ENCODE results near the gene QPRT.

- TF ChIP-seq, protein P1, sequence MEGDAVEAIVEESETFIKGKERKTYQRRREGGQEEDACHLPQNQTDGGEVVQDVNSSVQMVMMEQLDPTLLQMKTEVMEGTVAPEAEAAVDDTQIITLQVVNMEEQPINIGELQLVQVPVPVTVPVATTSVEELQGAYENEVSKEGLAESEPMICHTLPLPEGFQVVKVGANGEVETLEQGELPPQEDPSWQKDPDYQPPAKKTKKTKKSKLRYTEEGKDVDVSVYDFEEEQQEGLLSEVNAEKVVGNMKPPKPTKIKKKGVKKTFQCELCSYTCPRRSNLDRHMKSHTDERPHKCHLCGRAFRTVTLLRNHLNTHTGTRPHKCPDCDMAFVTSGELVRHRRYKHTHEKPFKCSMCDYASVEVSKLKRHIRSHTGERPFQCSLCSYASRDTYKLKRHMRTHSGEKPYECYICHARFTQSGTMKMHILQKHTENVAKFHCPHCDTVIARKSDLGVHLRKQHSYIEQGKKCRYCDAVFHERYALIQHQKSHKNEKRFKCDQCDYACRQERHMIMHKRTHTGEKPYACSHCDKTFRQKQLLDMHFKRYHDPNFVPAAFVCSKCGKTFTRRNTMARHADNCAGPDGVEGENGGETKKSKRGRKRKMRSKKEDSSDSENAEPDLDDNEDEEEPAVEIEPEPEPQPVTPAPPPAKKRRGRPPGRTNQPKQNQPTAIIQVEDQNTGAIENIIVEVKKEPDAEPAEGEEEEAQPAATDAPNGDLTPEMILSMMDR (IDR thresholded peaks at IDR 0.05): no peak
- no peak for TF ChIP-seq EP300 (IDR thresholded peaks at IDR 0.05)
- no peak for TF ChIP-seq POLR2AphosphoS5 (IDR thresholded peaks at IDR 0.05)
- no peak for TF ChIP-seq POLR2A (IDR thresholded peaks at IDR 0.05)
These were observed 33.2 kb upstream of the QPRT start for GRCh38 chr16:29645694-29646187.

All from sigmoid colon (tissue), 4 donors.